GM19395 (cell line): ENCODE results near the gene DNAJA1.
"Not testable (repeated sequence)": the region's sequence is repeated elsewhere in the genome, so short reads cannot be mapped to it uniquely, and the experiment has no call there.

Experiments used
- ATAC-seq: cut with Tn5 transposase; IDR thresholded peaks from one replicate; pipeline ENCODE4 v1.9.1; 2021; ENCODE audit warnings: mild to moderate bottlenecking, moderate library complexity; ENCODE audit not compliant: unreplicated experiment

Gene DNAJA1

GRCh38 chr9:33080534-33080933, 55.5 kb downstream of the DNAJA1 start:
- no peak for ATAC-seq

DNA sequence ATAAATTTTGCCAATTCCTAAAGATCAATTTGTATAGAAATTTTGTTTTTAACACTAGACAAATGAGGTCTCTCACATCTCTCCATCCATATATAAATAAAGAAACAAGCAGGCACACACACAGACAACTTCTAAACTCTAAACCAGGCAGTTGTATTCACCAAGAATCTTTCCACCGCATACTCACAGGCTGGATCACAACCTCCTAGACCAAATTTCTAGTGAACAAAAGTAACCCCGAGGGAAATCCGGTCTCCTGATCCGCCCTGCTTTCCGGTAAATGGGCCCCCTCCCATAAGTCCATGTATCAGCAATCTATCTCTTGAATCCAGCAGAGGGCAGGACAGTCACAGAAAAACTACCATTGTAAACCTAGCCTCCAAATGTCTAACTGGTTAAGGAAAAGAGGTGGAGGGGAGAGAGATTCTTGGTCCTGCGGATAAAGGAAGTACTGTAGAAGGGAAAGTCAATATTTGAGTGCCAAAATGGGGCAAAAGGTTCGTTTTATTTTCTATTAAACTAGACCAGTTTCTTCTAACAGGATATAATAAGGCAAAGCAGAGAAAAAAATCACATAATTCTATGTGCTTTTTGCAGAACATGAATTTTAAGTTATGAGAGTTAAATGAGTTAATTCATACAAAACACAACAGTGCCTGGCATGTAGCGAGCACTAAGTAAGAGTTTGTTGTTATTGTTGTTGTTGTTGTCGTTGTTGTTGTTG, 56.2 kb downstream of the DNAJA1 start:
- ATAC-seq: peak; percentile 50

DNA sequence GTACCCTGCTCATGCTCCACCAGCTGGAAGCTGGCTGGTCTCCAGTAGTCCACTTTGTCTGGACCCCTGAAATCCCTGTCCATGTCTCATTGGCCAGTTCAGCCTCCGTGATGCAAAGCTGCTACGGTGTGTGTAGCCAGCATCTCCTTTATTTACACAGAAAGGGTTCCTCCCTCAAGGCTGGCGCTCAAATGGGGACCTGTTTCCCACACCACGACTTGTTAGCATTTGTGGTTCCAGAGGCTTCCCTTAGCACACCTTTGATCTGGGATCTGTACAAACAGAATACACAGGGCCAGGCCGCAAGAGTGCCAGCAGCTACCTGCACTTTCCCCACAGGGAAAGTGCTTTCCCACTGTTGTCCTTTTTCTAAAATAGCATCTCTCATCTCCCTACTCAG, 57.1 kb downstream of the DNAJA1 start:
- no peak for ATAC-seq

DNA sequence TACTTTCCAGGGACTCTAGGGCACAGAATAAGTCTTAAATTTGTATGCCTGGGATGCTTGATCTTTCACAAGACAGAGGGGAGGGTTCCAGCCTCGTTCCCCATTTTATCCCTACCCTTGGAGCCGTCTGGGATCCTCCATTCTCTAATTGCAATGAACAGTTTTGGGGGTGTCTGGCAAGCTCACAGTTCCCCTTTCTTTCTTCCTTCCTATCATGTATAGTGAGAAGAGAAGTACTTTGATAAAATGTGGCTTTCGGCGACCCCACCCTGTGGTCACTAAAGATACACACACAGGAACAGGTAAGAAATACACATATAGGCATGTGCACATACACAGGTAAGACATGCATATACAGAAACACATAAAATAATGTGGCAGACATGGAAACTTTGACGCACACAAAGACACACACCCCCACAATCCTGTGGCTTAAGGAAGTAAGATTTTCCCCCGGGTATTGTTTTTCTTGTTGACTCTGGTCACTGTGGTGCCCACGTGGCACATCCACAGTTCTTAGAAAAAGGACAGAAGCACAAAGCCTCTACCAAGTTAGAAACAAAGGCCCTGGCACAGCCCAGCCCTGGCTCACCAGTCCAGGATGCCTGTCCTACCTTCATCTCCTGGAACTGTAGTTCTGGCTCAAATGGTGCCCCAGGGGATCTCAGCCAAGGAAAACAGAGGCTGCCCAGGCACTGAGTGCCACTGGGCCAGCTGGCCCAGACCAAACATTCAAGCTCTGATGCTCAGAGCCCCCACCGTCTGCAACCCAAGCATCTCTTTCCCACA, 57.7 kb downstream of the DNAJA1 start:
- no peak for ATAC-seq

- ATAC-seq: not testable (repeated sequence)
Measured at GRCh38 chr9:33085672-33086071, 60.6 kb downstream of the DNAJA1 start.
